ENCODE data around the gene GNAT1. TPM values are rescaled to one million over a fixed set of nuclear protein-coding genes. Genes with fewer than 3 reads are reported as not detected.

Gene GNAT1
- total RNA-seq, 1 donor from 2014 or later = not detected

- DNase-seq (ENCODE audit: low spot score) = no peak
These were observed 16.4 kb upstream of the GNAT1 start for GRCh38 chr3:50174947-50175524.

GRCh38 chr3:50177346-50177745 lies 14.1 kb upstream of the GNAT1 start:
- no peak for DNase-seq (ENCODE audit: low spot score)

GRCh38 chr3:50179710-50180109 lies 11.7 kb upstream of the GNAT1 start:
- no peak for DNase-seq (ENCODE audit: low spot score)

- no peak for DNase-seq (ENCODE audit: low spot score)
These were observed 9.4 kb upstream of the GNAT1 start for GRCh38 chr3:50181985-50182384.

- no peak for DNase-seq (ENCODE audit: low spot score)
These were observed 8.8 kb upstream of the GNAT1 start for GRCh38 chr3:50182533-50183099.

- no peak for DNase-seq (ENCODE audit: low spot score)
These were observed 7.7 kb upstream of the GNAT1 start for GRCh38 chr3:50183755-50184154.

GRCh38 chr3:50184242-50184978 lies 7.0 kb upstream of the GNAT1 start:
- no peak for DNase-seq (ENCODE audit: low spot score)

GRCh38 chr3:50185230-50185629 lies 6.2 kb upstream of the GNAT1 start:
- no peak for DNase-seq (ENCODE audit: low spot score)

GRCh38 chr3:50186096-50186495 lies 5.3 kb upstream of the GNAT1 start:
- no peak for DNase-seq (ENCODE audit: low spot score)

- no peak for DNase-seq (ENCODE audit: low spot score)
These were observed 3.7 kb upstream of the GNAT1 start for GRCh38 chr3:50187750-50188149.

GRCh38 chr3:50189274-50189673 lies 2.1 kb upstream of the GNAT1 start:
- DNase-seq (ENCODE audit: low spot score) = no peak

- DNase-seq (ENCODE audit: low spot score) = no peak
These were observed 1.4 kb upstream of the GNAT1 start for GRCh38 chr3:50189989-50190388.

GRCh38 chr3:50192124-50192523 lies 714 bp downstream of the GNAT1 start:
- no peak for DNase-seq (ENCODE audit: low spot score)

- no peak for DNase-seq (ENCODE audit: low spot score)
These were observed 1.3 kb downstream of the GNAT1 start for GRCh38 chr3:50192689-50193141.

GRCh38 chr3:50193286-50193685 lies 1.9 kb downstream of the GNAT1 start:
- no peak for DNase-seq (ENCODE audit: low spot score)

- no peak for DNase-seq (ENCODE audit: low spot score)
These were observed 2.3 kb downstream of the GNAT1 start for GRCh38 chr3:50193746-50194127.

GRCh38 chr3:50194128-50194902 lies 2.9 kb downstream of the GNAT1 start:
- no peak for DNase-seq (ENCODE audit: low spot score)

GRCh38 chr3:50194903-50195500 lies 3.6 kb downstream of the GNAT1 start:
- DNase-seq (ENCODE audit: low spot score) = no peak

GRCh38 chr3:50195501-50196252 lies 4.3 kb downstream of the GNAT1 start:
- DNase-seq (ENCODE audit: low spot score) = no peak

- no peak for DNase-seq (ENCODE audit: low spot score)
These were observed 4.9 kb downstream of the GNAT1 start for GRCh38 chr3:50196253-50196801.

Measured in mesenteric fat pad (tissue), 1 donor.